Inferior parietal cortex (tissue), 1 donor: ENCODE data around the gene EN2.
"Not testable (repeated sequence)": the region's sequence is repeated elsewhere in the genome, so short reads cannot be mapped to it uniquely, and the experiment has no call there.

ENCODE experiments used
- DNase-seq: peaks from one replicate; pipeline ENCODE4 v3.0.0-alpha.2; 2016; ENCODE audit errors: extremely low spot score

The EN2 gene

GRCh38 chr7:155425887-155426286 lies 32.0 kb upstream of the EN2 start:
- no peak for DNase-seq

GRCh38 chr7:155426543-155427410 lies 31.2 kb upstream of the EN2 start:
- DNase-seq: no peak

DNA sequence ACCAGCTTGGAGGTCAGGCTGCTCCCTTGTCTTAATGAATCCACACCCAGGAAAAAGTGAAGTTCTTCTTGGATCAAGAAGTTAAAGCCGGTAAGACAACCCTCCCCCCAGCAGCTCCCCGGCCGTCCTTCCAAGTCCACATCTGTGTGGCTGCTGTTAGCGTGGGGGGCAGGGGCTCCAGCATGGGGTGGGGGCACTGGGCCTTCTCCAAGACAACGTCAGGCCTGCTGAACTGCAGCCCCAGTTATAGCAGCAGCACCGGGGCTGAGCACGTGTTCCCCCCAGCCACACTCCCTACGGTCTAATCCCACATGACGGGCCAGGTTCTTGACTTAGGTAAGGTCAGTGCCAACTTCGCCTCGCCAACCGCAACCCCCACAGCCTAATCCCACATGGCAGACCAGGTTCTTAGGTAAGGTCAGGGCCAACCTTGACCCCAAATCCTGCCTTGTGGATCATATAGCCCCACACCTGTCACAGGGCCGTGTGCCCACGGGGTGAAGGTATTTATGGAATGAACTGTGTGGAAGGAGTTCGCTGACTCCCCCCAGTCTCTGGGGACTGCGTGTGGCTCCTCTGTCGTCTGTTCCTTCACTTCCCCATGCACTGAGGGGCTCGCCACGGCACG lies 30.4 kb upstream of the EN2 start:
- DNase-seq: no peak

- no peak for DNase-seq
These were observed 29.6 kb upstream of the EN2 start for GRCh38 chr7:155428171-155428834.

GRCh38 chr7:155429651-155430050 lies 28.3 kb upstream of the EN2 start:
- DNase-seq: no peak

- DNase-seq: no peak
These were observed 27.3 kb upstream of the EN2 start for GRCh38 chr7:155430606-155431005.

GRCh38 chr7:155431231-155431630 lies 26.7 kb upstream of the EN2 start:
- no peak for DNase-seq

DNA sequence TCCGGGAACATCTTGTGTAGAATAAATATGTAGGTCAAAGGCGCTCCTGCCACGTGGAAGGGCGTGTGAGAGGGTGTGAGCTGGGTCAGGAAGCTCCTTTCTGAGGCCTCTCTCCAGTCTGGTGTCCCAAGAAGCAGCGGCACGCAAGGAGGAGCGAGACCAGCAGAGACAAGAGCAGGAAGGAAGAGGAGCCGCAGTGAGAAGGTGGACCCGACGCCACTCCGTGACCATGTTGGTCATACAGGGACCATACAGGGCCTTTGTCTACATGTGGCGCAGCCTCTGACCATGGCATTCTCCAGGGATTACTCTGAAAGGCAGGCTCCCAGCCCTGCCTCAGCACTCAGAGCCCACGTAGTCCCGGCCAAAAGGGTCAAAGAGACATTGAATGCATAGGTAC lies 26.2 kb upstream of the EN2 start:
- no peak for DNase-seq

- no peak for DNase-seq
These were observed 22.8 kb upstream of the EN2 start for GRCh38 chr7:155435110-155435509.

- DNase-seq: no peak
These were observed 20.1 kb upstream of the EN2 start for GRCh38 chr7:155437836-155438235.

GRCh38 chr7:155438777-155439176 lies 19.2 kb upstream of the EN2 start:
- no peak for DNase-seq

- no peak for DNase-seq
These were observed 18.5 kb upstream of the EN2 start for GRCh38 chr7:155439311-155440017.

GRCh38 chr7:155440018-155440410 lies 17.9 kb upstream of the EN2 start:
- DNase-seq: no peak

GRCh38 chr7:155441856-155442255 lies 16.1 kb upstream of the EN2 start:
- DNase-seq: no peak

GRCh38 chr7:155444746-155445145 lies 13.2 kb upstream of the EN2 start:
- DNase-seq: no peak

- not testable (repeated sequence) for DNase-seq
These were observed 12.3 kb upstream of the EN2 start for GRCh38 chr7:155445606-155446005.

- DNase-seq: no peak
These were observed 10.3 kb upstream of the EN2 start for GRCh38 chr7:155447603-155448002.

- no peak for DNase-seq
These were observed 9.3 kb upstream of the EN2 start for GRCh38 chr7:155448632-155449007.

DNA sequence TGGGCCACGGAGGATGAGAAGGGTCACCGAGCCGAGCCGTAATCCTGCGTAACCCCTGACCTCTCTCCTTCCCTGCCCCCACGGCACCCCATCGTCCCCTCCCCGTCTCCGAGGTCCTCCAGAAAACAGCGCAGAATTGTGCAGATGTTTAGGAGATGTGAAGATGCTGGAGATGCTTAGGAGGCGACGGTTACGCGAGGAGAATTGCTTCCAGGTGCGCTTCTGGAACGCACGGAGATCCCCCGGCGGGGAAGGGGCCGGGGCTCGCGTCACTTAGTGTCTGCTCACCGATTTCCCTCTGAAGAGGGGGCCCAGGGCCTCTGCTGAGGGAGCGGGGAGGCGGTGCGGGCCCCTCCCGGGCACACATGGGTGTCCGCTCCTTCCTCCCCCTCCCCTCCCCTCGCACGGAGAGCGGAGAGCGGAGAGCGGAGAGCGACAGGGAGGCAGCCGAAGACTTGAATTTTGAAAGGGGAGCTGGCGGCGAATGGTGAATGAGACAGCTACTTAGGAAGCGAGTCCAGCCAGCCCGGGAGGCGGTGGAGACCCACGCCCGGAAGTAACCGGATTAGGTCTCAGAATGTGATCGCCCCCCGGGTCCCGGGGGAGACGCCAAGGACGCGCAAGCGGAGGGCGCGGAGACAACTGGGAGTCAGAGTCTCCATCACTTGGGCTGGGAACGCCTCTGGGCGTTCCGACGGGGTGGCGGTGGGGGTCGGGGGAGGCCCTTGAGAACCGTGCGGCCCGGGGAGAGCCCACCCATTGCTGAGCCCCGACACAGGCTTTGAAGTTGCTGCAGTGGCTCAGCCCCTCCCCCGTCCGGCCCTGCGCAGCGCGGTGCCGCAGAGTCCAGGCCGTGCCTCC lies 8.7 kb upstream of the EN2 start:
- DNase-seq: no peak

DNA sequence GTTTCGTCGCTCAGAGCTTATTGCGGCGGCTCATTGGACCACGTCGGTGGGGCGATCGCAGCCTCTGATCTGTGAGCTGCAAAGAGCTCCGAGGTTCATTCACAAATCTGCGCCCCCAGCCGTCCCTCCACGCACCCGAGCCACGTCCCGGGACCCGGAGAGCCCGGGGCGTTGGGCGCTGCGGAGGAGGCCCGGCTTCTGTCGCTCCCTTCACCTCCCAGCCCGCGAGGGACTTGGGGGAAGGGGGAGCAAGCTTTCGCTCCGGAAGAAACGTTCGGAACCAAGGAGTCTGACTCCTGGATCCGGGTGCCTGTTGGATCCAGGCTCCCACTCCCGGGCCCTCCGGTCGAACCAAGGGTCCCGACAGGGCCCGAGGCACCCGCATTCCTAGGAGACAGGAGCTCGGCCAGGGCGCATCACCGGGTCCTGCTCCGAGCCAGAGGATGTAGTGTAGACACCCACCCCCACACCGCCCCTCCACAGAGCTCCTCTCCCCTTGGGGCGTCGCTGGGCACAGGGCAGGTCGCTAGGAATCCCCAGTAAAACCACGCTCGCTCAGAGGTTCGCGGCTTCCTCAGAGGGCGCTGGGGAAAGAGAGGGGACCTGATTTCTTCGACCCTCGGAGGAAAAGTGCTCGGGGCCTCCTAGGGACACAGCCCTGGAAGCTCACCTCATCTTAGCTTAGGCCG lies 7.9 kb upstream of the EN2 start:
- DNase-seq: no peak

DNA sequence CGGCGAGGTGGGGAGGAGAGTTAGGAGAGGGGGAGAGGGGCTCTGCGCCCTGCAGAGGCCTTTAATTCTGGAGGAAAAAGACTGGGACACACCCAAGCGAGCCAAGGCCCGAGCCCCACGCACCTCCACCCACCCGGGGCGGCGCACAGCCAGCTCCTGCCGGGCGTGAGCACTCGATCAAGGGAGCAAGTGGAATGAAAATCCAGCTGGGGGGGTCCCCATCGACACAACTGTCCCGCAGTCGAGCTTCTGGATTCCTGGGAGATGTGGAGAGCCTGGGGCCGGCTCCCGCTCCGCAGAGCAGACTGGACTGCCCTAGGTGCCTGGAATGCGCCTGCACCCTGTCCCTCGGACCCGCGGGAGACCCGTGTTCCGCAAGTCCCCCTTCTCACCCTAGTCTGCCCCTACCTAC lies 7.4 kb upstream of the EN2 start:
- DNase-seq: no peak
